Osteoblast (primary cell): ENCODE data around the gene FXR1. TPM values are rescaled to one million over a fixed set of nuclear protein-coding genes. Genes with fewer than 3 reads are reported as not detected.

Experiments
- DNase-seq: peaks from one replicate; pipeline ENCODE4 v3.0.0; 2011; ENCODE audit warnings: low spot score, mixed read lengths; ENCODE audit not compliant: insufficient read length; ENCODE audit errors: missing footprints
- H2AFZ ChIP-seq: 2 replicates; pipeline ENCODE4 v1.6.0; 2011; ENCODE audit warnings: mild to moderate bottlenecking, low read length
- H3K27ac ChIP-seq: 2 replicates; pipeline ENCODE4 v1.5.1; 2011; ENCODE audit warnings: mild to moderate bottlenecking, low read depth, low read length, moderate library complexity
- H3K27me3 ChIP-seq: 2 replicates; pipeline ENCODE4 v1.6.0; 2012; ENCODE audit warnings: mild to moderate bottlenecking, control low read depth, inconsistent platforms, low read length, moderate library complexity; ENCODE audit not compliant: insufficient read depth
- H3K36me3 ChIP-seq: 2 replicates; pipeline ENCODE4 v1.5.1; 2011; ENCODE audit warnings: mild to moderate bottlenecking, low read length, control low read depth, moderate library complexity; ENCODE audit not compliant: insufficient read depth
- H3K4me1 ChIP-seq: 2 replicates; pipeline ENCODE4 v1.5.1; 2011; ENCODE audit warnings: mild to moderate bottlenecking, low read length, control low read depth, moderate library complexity; ENCODE audit not compliant: insufficient read depth
- H3K4me2 ChIP-seq: 2 replicates; pipeline ENCODE4 v1.6.0; 2011; ENCODE audit warnings: mild to moderate bottlenecking, low read length; ENCODE audit not compliant: insufficient read depth
- H3K4me3 ChIP-seq: fragments of 200-600 bp; sonication (generic); 3 replicates; pipeline ENCODE4 v1.5.1; 2012; ENCODE audit warnings: mild to moderate bottlenecking, low read length, inconsistent platforms; ENCODE audit not compliant: insufficient read depth
- H3K79me2 ChIP-seq: 2 replicates; pipeline ENCODE4 v1.6.0; 2012; ENCODE audit warnings: mild to moderate bottlenecking, low read length, control low read depth, inconsistent platforms; ENCODE audit not compliant: insufficient read depth
- H3K9me3 ChIP-seq: 2 replicates; pipeline ENCODE4 v1.5.1; 2011; ENCODE audit warnings: low read depth, low read length, control low read depth
- H4K20me1 ChIP-seq: 2 replicates; pipeline ENCODE4 v1.6.0; 2012; ENCODE audit warnings: mild to moderate bottlenecking, low read length, control low read depth; ENCODE audit not compliant: insufficient read depth
- CTCF ChIP-seq: IDR thresholded peaks from 2 replicates; pipeline ENCODE4 v1.5.1; 2011; ENCODE audit warnings: mild to moderate bottlenecking, low read depth, low read length, moderate library complexity; ENCODE audit errors: extremely low read depth
- total RNA-seq: library from RNA; depleted of rRNA; stranded (reverse); fragments of >200 nt; gene quantifications from 2 replicates; pipeline ENCODE4 v1.2.3, GENCODE V29; 2012

The FXR1 gene
- total RNA-seq, 1 donor: 110 TPM

- H3K27ac ChIP-seq: no peak overlapping the region
- no peak for TF ChIP-seq CTCF
- no peak overlapping the region for H3K4me3 ChIP-seq
- H3K27me3 ChIP-seq: no peaks in the 10 kb centered on the region
- H3K79me2 ChIP-seq: no peaks in the 10 kb centered on the region
- H4K20me1 ChIP-seq: no peaks in the 10 kb centered on the region
- H3K4me2 ChIP-seq: no peak overlapping the region
- DNase-seq: no peak
- H3K36me3 ChIP-seq: no peaks in the 10 kb centered on the region
- no peak overlapping the region for H2AFZ ChIP-seq
- no peaks in the 10 kb centered on the region for H3K9me3 ChIP-seq
- H3K4me1 ChIP-seq: peaks cover 11% of the 10 kb centered on the region
Observed at GRCh38 chr3:180875124-180875698, 37.3 kb upstream of the FXR1 start.

GRCh38 chr3:180881065-180881801 lies 31.2 kb upstream of the FXR1 start:
- no peaks in the 10 kb centered on the region for H3K4me1 ChIP-seq
- no peak for TF ChIP-seq CTCF
- H3K9me3 ChIP-seq: no peaks in the 10 kb centered on the region
- no peak overlapping the region for H3K27ac ChIP-seq
- H4K20me1 ChIP-seq: no peaks in the 10 kb centered on the region
- peak; percentile 21 for DNase-seq
- H3K36me3 ChIP-seq: no peaks in the 10 kb centered on the region
- H3K27me3 ChIP-seq: no peaks in the 10 kb centered on the region
- no peak overlapping the region for H2AFZ ChIP-seq
- no peak overlapping the region for H3K4me2 ChIP-seq
- H3K4me3 ChIP-seq: no peak overlapping the region
- no peaks in the 10 kb centered on the region for H3K79me2 ChIP-seq

- Histone ChIP-seq H3K79me2 (no peaks in the 10 kb centered on the region), H3K27me3 (no peaks in the 10 kb centered on the region), H3K36me3 (no peaks in the 10 kb centered on the region), H4K20me1 (no peaks in the 10 kb centered on the region), H3K4me1 (no peaks in the 10 kb centered on the region), H2AFZ (no peak overlapping the region), H3K9me3 (no peaks in the 10 kb centered on the region), H3K4me2 (no peak overlapping the region), H3K4me3 (no peak overlapping the region), H3K27ac (no peak overlapping the region)
- DNase-seq: no peak
- no peak for TF ChIP-seq CTCF
Observed at GRCh38 chr3:180882115-180882514, 30.4 kb upstream of the FXR1 start.

- no peaks in the 10 kb centered on the region for H3K9me3 ChIP-seq
- no peak overlapping the region for H3K4me3 ChIP-seq
- no peaks in the 10 kb centered on the region for H3K4me1 ChIP-seq
- no peak overlapping the region for H3K4me2 ChIP-seq
- no peaks in the 10 kb centered on the region for H3K27me3 ChIP-seq
- no peak overlapping the region for H2AFZ ChIP-seq
- no peaks in the 10 kb centered on the region for H4K20me1 ChIP-seq
- no peaks in the 10 kb centered on the region for H3K79me2 ChIP-seq
- H3K36me3 ChIP-seq: no peaks in the 10 kb centered on the region
- no peak for DNase-seq
- no peak for TF ChIP-seq CTCF
- no peak overlapping the region for H3K27ac ChIP-seq
Observed at GRCh38 chr3:180888992-180889560, 23.4 kb upstream of the FXR1 start.
